ENCODE data around the gene RNF4.

GRCh38 chr4:2489841-2490552, 21.1 kb downstream of the RNF4 start:
- TF ChIP-seq, protein P1, sequence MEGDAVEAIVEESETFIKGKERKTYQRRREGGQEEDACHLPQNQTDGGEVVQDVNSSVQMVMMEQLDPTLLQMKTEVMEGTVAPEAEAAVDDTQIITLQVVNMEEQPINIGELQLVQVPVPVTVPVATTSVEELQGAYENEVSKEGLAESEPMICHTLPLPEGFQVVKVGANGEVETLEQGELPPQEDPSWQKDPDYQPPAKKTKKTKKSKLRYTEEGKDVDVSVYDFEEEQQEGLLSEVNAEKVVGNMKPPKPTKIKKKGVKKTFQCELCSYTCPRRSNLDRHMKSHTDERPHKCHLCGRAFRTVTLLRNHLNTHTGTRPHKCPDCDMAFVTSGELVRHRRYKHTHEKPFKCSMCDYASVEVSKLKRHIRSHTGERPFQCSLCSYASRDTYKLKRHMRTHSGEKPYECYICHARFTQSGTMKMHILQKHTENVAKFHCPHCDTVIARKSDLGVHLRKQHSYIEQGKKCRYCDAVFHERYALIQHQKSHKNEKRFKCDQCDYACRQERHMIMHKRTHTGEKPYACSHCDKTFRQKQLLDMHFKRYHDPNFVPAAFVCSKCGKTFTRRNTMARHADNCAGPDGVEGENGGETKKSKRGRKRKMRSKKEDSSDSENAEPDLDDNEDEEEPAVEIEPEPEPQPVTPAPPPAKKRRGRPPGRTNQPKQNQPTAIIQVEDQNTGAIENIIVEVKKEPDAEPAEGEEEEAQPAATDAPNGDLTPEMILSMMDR (IDR thresholded peaks at IDR 0.05; ENCODE audit: insufficient read depth, low read depth, low read length): no peak
- no peak for TF ChIP-seq EZH2 (IDR thresholded peaks at IDR 0.05; ENCODE audit: insufficient read depth, low read length)
